GM12878 (cell line): ENCODE data around the gene VPS52. TPM values are rescaled to one million over a fixed set of nuclear protein-coding genes. Genes with fewer than 3 reads are reported as not detected.

Experiments used
- ATAC-seq: fragments of 200-7000 bp; cut with Tn5 transposase; 3 replicates; pipeline ENCODE4 v1.9.1; 2020; ENCODE audit warnings: mild to moderate bottlenecking, moderate library complexity
- BruUV-seq: library from RNA; stranded (reverse); fragments of 400-500 nt; replicated peaks from 2 replicates; lab custom pipeline; 2021; lab: Mats Ljungman, UMichigan
- CTCF ChIA-PET: fragments of 300-600 bp; sonication (Branson Sonifier 250); formaldehyde crosslinking; extraction: SDS; loops from one replicate; lab custom pipeline; 2021; ENCODE audit warnings: inconsistent platforms; lab: Yijun Ruan, JAX
- POLR2A ChIA-PET: fragments of 350-600 bp; formaldehyde crosslinking; extraction: SDS; loops from one replicate; lab custom pipeline; 2021; ENCODE audit warnings: inconsistent platforms; lab: Charles Lee
- RAD21 ChIA-PET: fragments of 300-600 bp; sonication (Branson Sonifier 250); formaldehyde crosslinking; loops from one replicate; lab custom pipeline; 2023; ENCODE audit warnings: antibody characterized with exemption; ENCODE audit not compliant: unreplicated experiment; lab: Charles Lee
- SMC1A ChIA-PET: fragments of 300-600 bp; sonication (Branson Sonifier 250); formaldehyde crosslinking; loops from one replicate; lab custom pipeline; 2023; ENCODE audit not compliant: unreplicated experiment, uncharacterized antibody; lab: Charles Lee
- DNase-seq: peaks from one replicate; pipeline ENCODE4 v3.0.0-alpha.2; 2011; ENCODE audit warnings: low read depth, low spot score
- FAIRE-seq: peaks from 3 replicates; lab custom pipeline; 2011; peaks lifted over from hg19 to GRCh38; lab: Jason Lieb, UNC
- H2AFZ ChIP-seq: 2 replicates; pipeline ENCODE4 v1.6.0; 2011; ENCODE audit warnings: low read depth, low read length, control low read depth; ENCODE audit not compliant: control insufficient read depth
- H3K27ac ChIP-seq: 2 replicates; pipeline ENCODE4 v1.5.1; 2011; ENCODE audit warnings: control low read depth; ENCODE audit not compliant: control insufficient read depth, insufficient read depth
- H3K27me3 ChIP-seq, 2 experiments: replicated peaks in 1 of 2; 2 replicates each; pipeline versions ENCODE4 v1.6.0 to v1.6.1; 2011; ENCODE audit warnings: low read length in 1 of 2; ENCODE audit not compliant: control insufficient read depth in 2 of 2, insufficient read depth in 2 of 2
- H3K36me3 ChIP-seq, 2 experiments: 2 replicates each; pipeline ENCODE4 v1.5.1; 2011; ENCODE audit warnings: low read length in 1 of 2; ENCODE audit not compliant: control insufficient read depth in 2 of 2, insufficient read depth in 2 of 2
- H3K4me1 ChIP-seq: 2 replicates; pipeline ENCODE4 v1.6.1; 2011; ENCODE audit warnings: mild to moderate bottlenecking, low read length, moderate library complexity, mixed read lengths; ENCODE audit not compliant: control insufficient read depth, insufficient read depth
- H3K4me2 ChIP-seq: 2 replicates; pipeline ENCODE4 v1.6.0; 2011; ENCODE audit warnings: control low read depth; ENCODE audit not compliant: control insufficient read depth, insufficient read depth
- H3K4me3 ChIP-seq: fragments of 200-600 bp; sonication (generic); 2 replicates; pipeline ENCODE4 v1.5.1; 2016
- H3K79me2 ChIP-seq: 2 replicates; pipeline ENCODE4 v1.6.0; 2011; ENCODE audit warnings: low read length; ENCODE audit not compliant: control insufficient read depth, insufficient read depth
- H3K9ac ChIP-seq: 2 replicates; pipeline ENCODE4 v1.8.0; 2011; ENCODE audit warnings: low read length, control low read depth, mixed read lengths; ENCODE audit not compliant: control insufficient read depth, insufficient read depth
- H3K9me3 ChIP-seq: replicated peaks from 3 replicates; pipeline ENCODE4 v1.5.1; 2011; ENCODE audit warnings: mild to moderate bottlenecking, low read length; ENCODE audit not compliant: control insufficient read depth, insufficient read depth
- H4K20me1 ChIP-seq: 2 replicates; pipeline ENCODE4 v1.6.0; 2011; ENCODE audit not compliant: control insufficient read depth, insufficient read depth
- ATF3 ChIP-seq: IDR thresholded peaks from 2 replicates; pipeline ENCODE4 v1.6.1; 2011; ENCODE audit warnings: low read depth, mild to moderate bottlenecking, low read length, moderate library complexity, borderline replicate concordance; ENCODE audit errors: extremely low read depth
- CHD2 ChIP-seq: IDR thresholded peaks from 2 replicates; pipeline ENCODE4 v1.6.1; 2011; ENCODE audit warnings: low read depth, low read length, improper control_type of control experiment, borderline replicate concordance
- CHD4 ChIP-seq: fragments of 200-600 bp; sonication (generic); IDR thresholded peaks from 2 replicates; pipeline ENCODE4 v1.6.1; 2016; ENCODE audit warnings: mild to moderate bottlenecking
- HDGF ChIP-seq: fragments of 450-650 bp; IDR thresholded peaks from 2 replicates; pipeline ENCODE4 v1.6.1; 2016; ENCODE audit warnings: antibody characterized with exemption
- JUND ChIP-seq: IDR thresholded peaks from 2 replicates; pipeline ENCODE4 v1.6.1; 2012; ENCODE audit warnings: low read depth, mild to moderate bottlenecking, low read length, improper control_type of control experiment, moderate library complexity
- NBN ChIP-seq: fragments of 450-650 bp; IDR thresholded peaks from 2 replicates; pipeline ENCODE4 v1.6.1; 2016
- RAD51 ChIP-seq: fragments of 450-650 bp; IDR thresholded peaks from 2 replicates; pipeline ENCODE4 v1.6.1; 2016; ENCODE audit warnings: moderate library complexity, mild to moderate bottlenecking, inconsistent platforms
- RBBP5 ChIP-seq: fragments of 200-600 bp; sonication (generic); conservative IDR thresholded peaks from 2 replicates; pipeline ENCODE4 v1.6.1; 2016
- YBX1 ChIP-seq: fragments of 450-650 bp; IDR thresholded peaks from 2 replicates; pipeline ENCODE4 v1.6.1; 2016; ENCODE audit warnings: antibody characterized with exemption
- ZBTB4 ChIP-seq: fragments of 450-650 bp; formaldehyde crosslinking; IDR thresholded peaks from 2 replicates; pipeline ENCODE4 v1.4.0; 2022; ENCODE audit warnings: mild to moderate bottlenecking, moderate library complexity
- WGBS: methylation state at CpG from one replicate; pipeline ENCODE4 v1.1.6; 2016; ENCODE audit warnings: low lambda C conversion rate; ENCODE audit not compliant: insufficient replicate concordance, insufficient coverage; ENCODE audit errors: missing lambda C conversion rate; 5-methylcytosine and 5-hydroxymethylcytosine counted together
- in situ Hi-C: fragments of 300-500 bp; cut with MboI; formaldehyde crosslinking; loops from 9 replicates; pipeline ENCODE4 v1.14.3; 2018; ENCODE audit warnings: mixed read lengths
- intact Hi-C: fragments of 100-400 bp; cut with micrococcal nuclease; formaldehyde crosslinking; loops from one replicate; pipeline ENCODE4 v1.14.2; 2022; ENCODE audit not compliant: unreplicated experiment
- polyA plus RNA-seq, 11 experiments: library from polyadenylated mRNA; depleted of rRNA in 4 of 11; unstranded in 6 of 11; stranded (reverse) in 5 of 11; fragments of >200 nt; fragmentation: Nextera tagmentation in 4 of 11; fragmentation: Illumina TruSeq in 1 of 11; extraction: Ambion mirVana in 4 of 11; extraction: Trizol in 1 of 11; gene quantifications; 1 replicate in 1 of 11; 2 replicates in 10 of 11; pipeline versions ENCODE4 v1.2.1 to v1.2.3, GENCODE V29; 2011 to 2016; ENCODE audit warnings: inconsistent platforms in 2 of 11, missing spikeins in 2 of 11, low read depth in 1 of 11
- total RNA-seq, 4 experiments: library from RNA; depleted of rRNA in 3 of 4; stranded (reverse); fragments of >200 nt in 3 of 4; fragmentation: Illumina TruSeq in 1 of 4; extraction: Trizol in 1 of 4; gene quantifications; 2 replicates each; pipeline versions ENCODE4 v1.2.1 to v1.2.3, GENCODE V29; 2013 to 2021
- TF ChIP-seq, protein P1 (sequence below): fragments of 450-650 bp; IDR thresholded peaks from 2 replicates; pipeline ENCODE4 v1.6.1; 2014; ENCODE audit warnings: mild to moderate bottlenecking
- TF ChIP-seq, protein P2 (sequence below): fragments of 450-650 bp; IDR thresholded peaks from 2 replicates; pipeline ENCODE4 v1.6.1; 2017; ENCODE audit warnings: mild to moderate bottlenecking, low read depth, inconsistent platforms; ENCODE audit not compliant: poor library complexity, severe bottlenecking
- TF ChIP-seq, protein P3 (sequence below): fragments of 450-650 bp; IDR thresholded peaks from 2 replicates; pipeline ENCODE4 v1.6.1; 2017; ENCODE audit warnings: mild to moderate bottlenecking, moderate library complexity

VPS52 gene
- total and polyA plus RNA-seq, 10 of the 15 experiments (the other 5 are each of a cell fraction or from before 2014, with no cell fraction given): 11.3 to 52.7 (median 36.7) TPM

DNA sequence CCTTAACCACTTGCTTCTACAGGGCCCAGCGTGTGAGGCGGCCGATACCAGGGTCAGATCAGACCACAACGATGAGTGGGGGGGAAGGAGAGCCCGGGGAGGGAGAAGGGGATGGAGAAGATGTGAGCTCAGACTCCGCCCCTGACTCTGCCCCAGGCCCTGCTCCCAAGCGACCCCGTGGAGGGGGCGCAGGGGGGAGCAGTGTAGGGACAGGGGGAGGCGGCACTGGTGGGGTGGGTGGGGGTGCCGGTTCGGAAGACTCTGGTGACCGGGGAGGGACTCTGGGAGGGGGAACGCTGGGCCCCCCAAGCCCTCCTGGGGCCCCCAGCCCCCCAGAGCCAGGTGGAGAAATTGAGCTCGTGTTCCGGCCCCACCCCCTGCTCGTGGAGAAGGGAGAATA, 60.5 kb downstream of the VPS52 start:
- Histone ChIP-seq H2AFZ (no peak overlapping the region), H3K36me3 (peaks cover 0 to 5% of the 10 kb centered on the region in 2 experiments; a peak in 2 of 4 replicates), H3K4me3 (no peak overlapping the region), H3K9ac (no peak overlapping the region), H3K27ac (no peak overlapping the region), H3K27me3 (peaks cover 2 to 3% of the 10 kb centered on the region in 2 experiments; a peak in 3 of 4 replicates), H4K20me1 (no peaks in the 10 kb centered on the region; the same call in 1 of the 2 replicates), H3K4me1 (peaks cover 12% of the 10 kb centered on the region), H3K9me3 (no peaks in the 10 kb centered on the region), H3K4me2 (no peak overlapping the region), H3K79me2 (peaks cover 3% of the 10 kb centered on the region)
- ChIA-PET RAD21 (no interaction called here), CTCF (no interaction called here), POLR2A (interaction anchor here (0.7 kb wide), 1 partner anchor 179 kb away, joined by 4 read pairs; no protein-coding TSS in a partner anchor), SMC1A (no interaction called here)
- FAIRE-seq: no peak
- in situ Hi-C loops (no loop called here), intact Hi-C loops (no loop called here)
- 84% methylated on average over 14 of the region's 17 CpGs for WGBS
- BruUV-seq: no TSS peak
- DNase-seq: no peak
- TF ChIP-seq, protein P1, sequence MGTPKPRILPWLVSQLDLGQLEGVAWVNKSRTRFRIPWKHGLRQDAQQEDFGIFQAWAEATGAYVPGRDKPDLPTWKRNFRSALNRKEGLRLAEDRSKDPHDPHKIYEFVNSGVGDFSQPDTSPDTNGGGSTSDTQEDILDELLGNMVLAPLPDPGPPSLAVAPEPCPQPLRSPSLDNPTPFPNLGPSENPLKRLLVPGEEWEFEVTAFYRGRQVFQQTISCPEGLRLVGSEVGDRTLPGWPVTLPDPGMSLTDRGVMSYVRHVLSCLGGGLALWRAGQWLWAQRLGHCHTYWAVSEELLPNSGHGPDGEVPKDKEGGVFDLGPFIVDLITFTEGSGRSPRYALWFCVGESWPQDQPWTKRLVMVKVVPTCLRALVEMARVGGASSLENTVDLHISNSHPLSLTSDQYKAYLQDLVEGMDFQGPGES: no peak
- TF ChIP-seq NBN: no peak
- TF ChIP-seq, protein P2, sequence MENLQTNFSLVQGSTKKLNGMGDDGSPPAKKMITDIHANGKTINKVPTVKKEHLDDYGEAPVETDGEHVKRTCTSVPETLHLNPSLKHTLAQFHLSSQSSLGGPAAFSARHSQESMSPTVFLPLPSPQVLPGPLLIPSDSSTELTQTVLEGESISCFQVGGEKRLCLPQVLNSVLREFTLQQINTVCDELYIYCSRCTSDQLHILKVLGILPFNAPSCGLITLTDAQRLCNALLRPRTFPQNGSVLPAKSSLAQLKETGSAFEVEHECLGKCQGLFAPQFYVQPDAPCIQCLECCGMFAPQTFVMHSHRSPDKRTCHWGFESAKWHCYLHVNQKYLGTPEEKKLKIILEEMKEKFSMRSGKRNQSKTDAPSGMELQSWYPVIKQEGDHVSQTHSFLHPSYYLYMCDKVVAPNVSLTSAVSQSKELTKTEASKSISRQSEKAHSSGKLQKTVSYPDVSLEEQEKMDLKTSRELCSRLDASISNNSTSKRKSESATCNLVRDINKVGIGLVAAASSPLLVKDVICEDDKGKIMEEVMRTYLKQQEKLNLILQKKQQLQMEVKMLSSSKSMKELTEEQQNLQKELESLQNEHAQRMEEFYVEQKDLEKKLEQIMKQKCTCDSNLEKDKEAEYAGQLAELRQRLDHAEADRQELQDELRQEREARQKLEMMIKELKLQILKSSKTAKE: no peak
- TF ChIP-seq CHD4: no peak
- no peak for TF ChIP-seq CHD2
- TF ChIP-seq YBX1: no peak
- TF ChIP-seq, protein P3, sequence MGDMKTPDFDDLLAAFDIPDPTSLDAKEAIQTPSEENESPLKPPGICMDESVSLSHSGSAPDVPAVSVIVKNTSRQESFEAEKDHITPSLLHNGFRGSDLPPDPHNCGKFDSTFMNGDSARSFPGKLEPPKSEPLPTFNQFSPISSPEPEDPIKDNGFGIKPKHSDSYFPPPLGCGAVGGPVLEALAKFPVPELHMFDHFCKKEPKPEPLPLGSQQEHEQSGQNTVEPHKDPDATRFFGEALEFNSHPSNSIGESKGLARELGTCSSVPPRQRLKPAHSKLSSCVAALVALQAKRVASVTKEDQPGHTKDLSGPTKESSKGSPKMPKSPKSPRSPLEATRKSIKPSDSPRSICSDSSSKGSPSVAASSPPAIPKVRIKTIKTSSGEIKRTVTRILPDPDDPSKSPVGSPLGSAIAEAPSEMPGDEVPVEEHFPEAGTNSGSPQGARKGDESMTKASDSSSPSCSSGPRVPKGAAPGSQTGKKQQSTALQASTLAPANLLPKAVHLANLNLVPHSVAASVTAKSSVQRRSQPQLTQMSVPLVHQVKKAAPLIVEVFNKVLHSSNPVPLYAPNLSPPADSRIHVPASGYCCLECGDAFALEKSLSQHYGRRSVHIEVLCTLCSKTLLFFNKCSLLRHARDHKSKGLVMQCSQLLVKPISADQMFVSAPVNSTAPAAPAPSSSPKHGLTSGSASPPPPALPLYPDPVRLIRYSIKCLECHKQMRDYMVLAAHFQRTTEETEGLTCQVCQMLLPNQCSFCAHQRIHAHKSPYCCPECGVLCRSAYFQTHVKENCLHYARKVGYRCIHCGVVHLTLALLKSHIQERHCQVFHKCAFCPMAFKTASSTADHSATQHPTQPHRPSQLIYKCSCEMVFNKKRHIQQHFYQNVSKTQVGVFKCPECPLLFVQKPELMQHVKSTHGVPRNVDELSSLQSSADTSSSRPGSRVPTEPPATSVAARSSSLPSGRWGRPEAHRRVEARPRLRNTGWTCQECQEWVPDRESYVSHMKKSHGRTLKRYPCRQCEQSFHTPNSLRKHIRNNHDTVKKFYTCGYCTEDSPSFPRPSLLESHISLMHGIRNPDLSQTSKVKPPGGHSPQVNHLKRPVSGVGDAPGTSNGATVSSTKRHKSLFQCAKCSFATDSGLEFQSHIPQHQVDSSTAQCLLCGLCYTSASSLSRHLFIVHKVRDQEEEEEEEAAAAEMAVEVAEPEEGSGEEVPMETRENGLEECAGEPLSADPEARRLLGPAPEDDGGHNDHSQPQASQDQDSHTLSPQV: no peak
- no peak for TF ChIP-seq RAD51
- TF ChIP-seq ATF3: no peak
- TF ChIP-seq ZBTB4: no peak
- TF ChIP-seq HDGF: no peak
- no peak for TF ChIP-seq RBBP5
- no peak for TF ChIP-seq JUND
- no peak for ATAC-seq
